AG09309 (cell line): ENCODE data around the gene LARP4.

Experiments
- DNase-seq: peaks from one replicate; pipeline ENCODE4 v3.0.0-alpha.2; 2010; ENCODE audit warnings: low read depth
- H3K4me3 ChIP-seq: 2 replicates; pipeline ENCODE4 v1.5.1; 2011; ENCODE audit warnings: mild to moderate bottlenecking, low read depth, low read length, moderate library complexity; ENCODE audit not compliant: control insufficient read depth
- TF ChIP-seq, protein P1 (sequence below): IDR thresholded peaks from 2 replicates; pipeline ENCODE4 v1.5.1; 2011; ENCODE audit warnings: mild to moderate bottlenecking, low read depth, low read length, inconsistent platforms; ENCODE audit not compliant: insufficient read depth, control insufficient read depth; ENCODE audit errors: missing control alignments

Gene LARP4

DNA sequence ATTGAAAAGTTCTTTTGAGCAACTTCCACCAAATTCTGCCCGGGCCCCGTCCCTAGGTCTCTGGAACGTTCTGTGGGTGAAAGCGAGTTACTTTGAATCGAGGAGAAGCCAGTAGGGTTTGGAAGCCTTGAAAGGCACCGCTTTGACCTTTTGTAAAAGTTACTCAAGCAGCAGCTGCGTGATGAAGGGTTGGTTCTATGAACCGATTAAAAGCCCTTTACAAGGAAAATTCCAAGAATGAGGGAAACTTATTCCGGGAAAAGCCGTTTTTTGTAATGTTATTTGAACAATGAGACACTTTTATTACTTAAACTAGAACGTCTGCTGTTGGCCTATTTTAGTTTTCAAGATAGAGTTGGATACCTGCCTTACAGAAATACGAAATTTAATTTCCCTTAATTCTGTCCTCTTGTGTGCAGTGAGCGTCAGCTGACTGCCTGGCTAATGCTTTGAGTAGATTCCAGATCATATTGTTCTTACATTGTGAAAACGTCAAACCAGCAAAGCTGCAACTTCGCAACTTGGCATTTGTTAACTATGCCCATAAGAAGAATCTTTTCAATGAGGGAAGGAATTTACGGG lies 906 bp downstream of the LARP4 start:
- peak overlapping the region; percentile 98 for H3K4me3 ChIP-seq
- DNase-seq: peak; percentile 50
- TF ChIP-seq, protein P1, sequence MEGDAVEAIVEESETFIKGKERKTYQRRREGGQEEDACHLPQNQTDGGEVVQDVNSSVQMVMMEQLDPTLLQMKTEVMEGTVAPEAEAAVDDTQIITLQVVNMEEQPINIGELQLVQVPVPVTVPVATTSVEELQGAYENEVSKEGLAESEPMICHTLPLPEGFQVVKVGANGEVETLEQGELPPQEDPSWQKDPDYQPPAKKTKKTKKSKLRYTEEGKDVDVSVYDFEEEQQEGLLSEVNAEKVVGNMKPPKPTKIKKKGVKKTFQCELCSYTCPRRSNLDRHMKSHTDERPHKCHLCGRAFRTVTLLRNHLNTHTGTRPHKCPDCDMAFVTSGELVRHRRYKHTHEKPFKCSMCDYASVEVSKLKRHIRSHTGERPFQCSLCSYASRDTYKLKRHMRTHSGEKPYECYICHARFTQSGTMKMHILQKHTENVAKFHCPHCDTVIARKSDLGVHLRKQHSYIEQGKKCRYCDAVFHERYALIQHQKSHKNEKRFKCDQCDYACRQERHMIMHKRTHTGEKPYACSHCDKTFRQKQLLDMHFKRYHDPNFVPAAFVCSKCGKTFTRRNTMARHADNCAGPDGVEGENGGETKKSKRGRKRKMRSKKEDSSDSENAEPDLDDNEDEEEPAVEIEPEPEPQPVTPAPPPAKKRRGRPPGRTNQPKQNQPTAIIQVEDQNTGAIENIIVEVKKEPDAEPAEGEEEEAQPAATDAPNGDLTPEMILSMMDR: no peak

DNA sequence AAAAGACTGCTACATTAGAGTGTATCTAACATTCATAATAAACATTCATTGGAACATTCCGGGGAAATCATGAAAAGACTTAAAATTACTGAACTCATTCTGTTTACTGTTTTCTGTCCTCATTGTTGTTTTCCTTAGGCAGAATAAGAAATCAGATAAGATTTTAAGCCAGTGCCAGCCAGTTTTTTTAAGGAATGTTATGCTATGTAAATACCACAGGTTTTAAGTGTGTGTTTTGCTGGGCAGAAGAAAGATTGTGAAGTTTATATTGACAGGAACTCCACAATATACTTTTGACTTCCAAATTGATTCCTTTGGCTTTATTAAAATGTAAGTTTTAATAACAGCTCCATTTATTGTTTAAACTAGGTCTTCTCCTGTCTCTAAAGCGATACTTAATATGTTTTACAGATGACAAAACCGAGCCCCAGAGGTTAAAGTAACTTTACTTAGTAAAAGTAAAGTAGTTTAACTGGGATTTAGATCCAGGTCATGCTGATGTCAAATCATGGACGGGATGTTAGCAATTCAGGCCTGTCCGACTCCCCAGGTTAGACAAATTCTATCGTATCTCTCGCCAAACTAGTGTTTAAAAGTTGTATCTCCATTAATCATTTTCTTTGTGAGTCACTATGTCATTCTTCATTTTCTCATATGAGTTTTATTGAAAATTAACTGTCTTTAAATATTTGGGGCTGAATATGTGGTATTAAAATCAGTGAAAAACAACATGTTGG lies 1.7 kb downstream of the LARP4 start:
- no peak for DNase-seq
- TF ChIP-seq, protein P1: no peak
- peak overlapping the region; percentile 98 for H3K4me3 ChIP-seq

DNA sequence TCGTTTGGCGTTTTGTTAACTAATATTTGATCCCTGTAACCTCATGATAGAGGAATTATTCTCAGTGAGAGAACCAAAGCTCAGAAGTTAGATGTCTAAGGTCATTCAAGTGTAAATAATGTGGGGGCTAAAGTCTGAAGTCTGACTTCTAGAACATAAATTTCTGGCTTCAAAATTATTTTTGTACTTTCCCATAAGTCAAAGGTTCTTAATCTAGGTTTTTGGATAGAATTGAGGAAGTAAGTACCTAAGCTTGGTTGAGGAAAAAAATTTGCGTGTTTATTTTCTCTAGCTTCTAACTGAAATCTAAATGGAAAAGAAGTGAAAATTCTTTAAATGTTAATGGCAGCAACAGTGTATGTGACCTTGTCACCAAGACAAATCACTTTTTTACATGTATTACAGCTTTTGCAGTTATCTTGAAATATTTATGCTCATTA lies 2.3 kb downstream of the LARP4 start:
- H3K4me3 ChIP-seq: peak overlapping the region; percentile 98
- DNase-seq: no peak
- TF ChIP-seq, protein P1: no peak

DNA sequence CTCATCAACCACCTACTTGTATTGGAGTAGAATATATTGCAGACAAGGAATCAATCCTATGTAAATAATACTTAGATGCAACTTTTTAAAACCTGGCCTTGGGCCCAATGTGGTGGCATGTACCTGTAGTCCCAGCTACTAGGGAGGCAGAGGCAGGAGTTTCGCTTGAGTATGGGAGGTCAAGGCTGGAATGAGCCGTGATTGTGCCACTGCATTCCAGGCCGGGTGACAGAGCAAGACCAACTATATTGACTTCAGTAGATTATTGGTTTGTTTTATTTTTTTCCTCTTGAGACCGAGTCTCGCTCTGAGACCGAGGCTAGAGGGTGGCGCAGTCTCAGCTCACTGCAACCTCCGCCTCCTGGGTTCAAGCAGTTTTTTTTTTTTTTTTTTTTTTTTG lies 3.6 kb downstream of the LARP4 start:
- DNase-seq: no peak
- no peak overlapping the region for H3K4me3 ChIP-seq
- TF ChIP-seq, protein P1: no peak

DNA sequence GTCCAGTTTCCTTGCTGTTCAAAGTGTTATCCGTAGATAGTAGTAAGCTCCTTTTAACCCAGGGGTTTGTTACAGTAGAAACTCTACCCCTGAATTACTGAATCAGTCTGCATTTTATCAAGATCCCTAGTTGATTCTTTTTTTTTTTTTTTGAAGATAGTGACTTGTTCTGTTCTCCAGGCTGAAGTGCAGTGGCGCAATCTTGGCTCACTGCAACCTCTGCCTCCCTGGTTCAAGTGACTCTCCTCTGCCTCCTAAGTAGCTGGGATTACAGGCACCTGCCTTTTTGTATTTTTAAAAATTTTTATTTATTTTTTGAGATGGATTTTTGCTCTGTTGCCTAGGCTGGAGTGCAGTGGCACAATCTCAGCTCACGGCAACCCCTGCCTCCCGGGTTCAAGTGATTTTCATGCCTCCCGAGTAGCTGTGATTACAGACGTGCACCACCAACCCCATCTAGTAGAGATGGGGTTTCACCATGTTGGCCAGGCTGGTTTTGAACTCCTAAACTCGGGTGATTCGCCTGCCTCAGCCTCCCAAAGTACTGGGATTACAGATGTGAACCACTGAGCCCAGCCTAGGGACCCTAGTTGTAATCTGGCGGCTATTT lies 10.5 kb downstream of the LARP4 start:
- TF ChIP-seq, protein P1: no peak
- no peak for DNase-seq
- no peak overlapping the region for H3K4me3 ChIP-seq

DNA sequence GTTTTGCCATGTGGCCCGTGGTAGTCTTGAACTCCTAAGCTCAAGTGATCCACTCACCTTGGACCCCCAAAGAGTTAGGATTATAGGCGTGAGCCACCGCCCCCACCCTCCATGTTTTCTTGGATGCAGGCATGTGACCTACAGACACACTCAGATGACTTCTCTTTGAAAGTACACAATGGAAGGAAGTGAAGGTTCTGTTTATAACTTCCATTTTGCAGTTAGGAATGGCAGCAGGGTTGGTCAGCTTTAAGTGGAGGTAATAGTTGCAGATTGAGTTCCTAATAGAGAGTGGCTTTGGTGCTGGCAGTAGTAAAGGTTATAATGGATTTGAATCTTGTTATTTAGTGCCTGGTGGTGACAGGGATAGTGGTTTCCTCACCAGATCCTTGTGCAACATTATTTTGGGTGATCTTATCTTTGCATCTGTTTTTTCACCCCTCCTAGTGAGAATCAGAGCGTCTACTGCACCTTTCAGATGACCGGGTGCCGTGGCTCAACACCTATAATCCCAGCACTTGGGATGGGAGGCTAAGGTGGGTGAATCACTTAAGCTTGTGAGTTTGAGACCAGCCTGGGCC lies 15.3 kb downstream of the LARP4 start:
- no peak overlapping the region for H3K4me3 ChIP-seq
- TF ChIP-seq, protein P1: no peak
- DNase-seq: no peak
